Epidermal melanocyte (primary cell): ENCODE data around the gene CTPS2.
"Not testable (repeated sequence)": the region's sequence is repeated elsewhere in the genome, so short reads cannot be mapped to it uniquely, and the experiment has no call there.

Experiments used
- DNase-seq: peaks from one replicate; pipeline ENCODE4 v3.0.0; 2011; ENCODE audit warnings: low spot score; ENCODE audit not compliant: insufficient read length

CTPS2 gene

GRCh38 chrX:16606142-16606720, 106.2 kb downstream of the CTPS2 start:
- DNase-seq: no peak

- DNase-seq: no peak
These were observed 108.1 kb downstream of the CTPS2 start for GRCh38 chrX:16604337-16604736.

GRCh38 chrX:16603822-16604221, 108.6 kb downstream of the CTPS2 start:
- no peak for DNase-seq

- not testable (repeated sequence) for DNase-seq
These were observed 109.2 kb downstream of the CTPS2 start for GRCh38 chrX:16603235-16603634.

GRCh38 chrX:16601885-16602284, 110.6 kb downstream of the CTPS2 start:
- DNase-seq: no peak

GRCh38 chrX:16594490-16594889, 118.0 kb downstream of the CTPS2 start:
- no peak for DNase-seq

GRCh38 chrX:16593801-16594200, 118.7 kb downstream of the CTPS2 start:
- no peak for DNase-seq

GRCh38 chrX:16592194-16592770, 120.2 kb downstream of the CTPS2 start:
- no peak for DNase-seq

GRCh38 chrX:16589826-16590225, 122.6 kb downstream of the CTPS2 start:
- no peak for DNase-seq

GRCh38 chrX:16589211-16589610, 123.3 kb downstream of the CTPS2 start:
- no peak for DNase-seq

GRCh38 chrX:16588266-16588665, 124.2 kb downstream of the CTPS2 start:
- no peak for DNase-seq

GRCh38 chrX:16587836-16588235, 124.6 kb downstream of the CTPS2 start:
- no peak for DNase-seq

- DNase-seq: no peak
These were observed 125.9 kb downstream of the CTPS2 start for GRCh38 chrX:16586377-16587112.

GRCh38 chrX:16585486-16586376, 126.7 kb downstream of the CTPS2 start:
- no peak for DNase-seq

GRCh38 chrX:16580004-16580797, 132.3 kb downstream of the CTPS2 start:
- DNase-seq: not testable (repeated sequence)

GRCh38 chrX:16579517-16579916, 133.0 kb downstream of the CTPS2 start:
- DNase-seq: no peak

GRCh38 chrX:16578218-16578617, 134.3 kb downstream of the CTPS2 start:
- no peak for DNase-seq

- no peak for DNase-seq
These were observed 134.9 kb downstream of the CTPS2 start for GRCh38 chrX:16577483-16578029.

GRCh38 chrX:16575388-16575787, 137.1 kb downstream of the CTPS2 start:
- DNase-seq: not testable (repeated sequence)

- DNase-seq: no peak
These were observed 138.7 kb downstream of the CTPS2 start for GRCh38 chrX:16573781-16574180.

- DNase-seq: no peak
These were observed 144.8 kb downstream of the CTPS2 start for GRCh38 chrX:16567681-16568080.
